ENCODE results near the gene MRC1.
A peak's percentile ranks its signal among the peaks of the same experiment; 100 is the strongest.

- TF ChIP-seq CTCF (IDR thresholded peaks at IDR 0.05; ENCODE audit: low read depth, low read length): peak; percentile 37
- no peak for TF ChIP-seq MAX (IDR thresholded peaks at IDR 0.05; ENCODE audit: low read depth, low read length)
Observed at GRCh38 chr10:17910125-17910789, 101.1 kb downstream of the MRC1 start.

Data from NB4 (cell line).